ENCODE data around the gene IL11RA. TPM values are rescaled to one million over a fixed set of nuclear protein-coding genes. Genes with fewer than 3 reads are reported as not detected.

Gene IL11RA
- total and polyA plus RNA-seq, 2 of the 8 experiments (the other 6 are each of a cell fraction or from before 2014, with no cell fraction given): 5.5 to 9.1 TPM

DNA sequence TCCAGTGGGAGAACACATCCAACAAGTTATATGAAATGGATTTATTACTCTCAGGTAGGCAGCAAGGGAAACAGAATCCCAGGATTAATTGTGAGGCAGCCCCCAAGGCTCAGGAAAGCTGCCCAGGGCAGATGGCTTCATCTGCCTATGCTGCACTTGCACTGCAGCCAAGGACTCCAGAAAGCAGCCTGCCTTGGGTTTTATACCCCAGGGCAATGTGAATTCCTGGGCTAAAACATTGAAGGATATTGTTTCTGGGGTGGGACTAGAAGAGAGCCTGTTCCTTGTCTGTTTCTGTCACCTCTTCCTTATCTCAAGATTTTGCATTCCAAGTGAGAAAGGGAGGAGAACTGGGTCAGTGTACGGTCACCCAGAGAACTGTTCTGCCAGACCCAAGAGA is 19.3 kb downstream of the IL11RA start (continued):
- TF ChIP-seq E2F6 (IDR thresholded peaks at IDR 0.05) (no peak), FOSL1 (IDR thresholded peaks at IDR 0.05; ENCODE audit: insufficient read depth, low read depth, low read length) (no peak), POLR2A (IDR thresholded peaks at IDR 0.05; ENCODE audit: control extremely low read depth in 1 of 2, low read depth in 2 of 2, low read length in 2 of 2) (no peak)

Measured in H1 (cell line).